Right ventricle myocardium inferior (tissue), 1 donor: Measurements from ENCODE around the gene PDE4D. TPM values are rescaled to one million over a fixed set of nuclear protein-coding genes. Genes with fewer than 3 reads are reported as not detected.
"Not testable (repeated sequence)": the region's sequence is repeated elsewhere in the genome, so short reads cannot be mapped to it uniquely, and the experiment has no call there.

Experiments used
- ATAC-seq: fragments of 200-7000 bp; cut with Tn5 transposase; one replicate; pipeline ENCODE4 v1.9.1; 2020; ENCODE audit warnings: mild to moderate bottlenecking, moderate library complexity
- DNase-seq: peaks from one replicate; pipeline ENCODE4 v3.0.0; 2021; ENCODE audit errors: missing footprints
- intact Hi-C: fragments of 100-400 bp; cut with DNase I; formaldehyde crosslinking; loops from one replicate; pipeline ENCODE4 v1.11.0; 2022
- total RNA-seq: library from RNA; stranded (reverse); fragmentation: NEBNext Ultra II Directional; extraction: Animal tissue kit (Norgen Biotek cat#: 25700); gene quantifications from one replicate; pipeline ENCODE4 v1.2.1, GENCODE V29; 2021
- donor health status: DM: no; HTN: yes; CAD: no; lungs with severe emphysema.

The PDE4D gene
- total RNA-seq, 1 donor from 2014 or later, result 36.7 TPM

DNA sequence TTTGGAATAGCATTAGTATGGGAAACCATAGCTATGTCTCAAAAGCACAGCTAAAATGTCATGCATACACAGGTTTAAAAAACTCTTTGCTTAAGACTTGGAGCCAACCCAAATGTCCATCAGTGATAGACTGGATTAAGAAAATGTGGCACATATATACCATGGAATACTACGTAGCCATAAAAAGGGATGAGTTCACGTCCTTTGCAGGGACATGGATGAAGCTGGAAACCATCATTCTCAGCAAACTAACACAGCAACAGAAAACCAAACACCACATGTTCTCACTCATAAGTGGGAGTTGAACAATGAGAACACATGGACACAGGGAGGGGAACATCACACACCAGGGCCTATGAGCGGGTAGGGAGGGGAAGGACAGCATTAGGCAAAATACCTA, 897.7 kb downstream of the PDE4D start:
- intact Hi-C loops, ATAC-seq, DNase-seq: not testable (repeated sequence)

DNA sequence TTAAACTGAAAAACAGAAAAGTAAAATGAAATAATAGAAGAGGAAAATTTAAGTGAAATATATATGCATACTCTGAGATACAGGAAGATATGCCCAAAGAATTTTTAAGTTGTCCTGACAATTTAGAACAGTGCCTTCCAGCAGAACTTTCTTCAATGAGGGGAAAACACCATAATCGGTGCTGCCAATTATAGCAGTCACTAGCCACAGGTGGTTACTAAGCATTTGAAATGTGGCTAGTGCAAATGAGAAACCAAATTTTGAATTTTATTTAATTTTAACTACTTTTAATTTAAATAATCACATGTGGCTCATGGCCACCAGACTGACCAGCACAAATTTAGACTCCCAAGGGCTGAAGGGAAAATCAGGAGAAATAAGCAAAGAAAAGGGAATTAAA, 900.1 kb downstream of the PDE4D start:
- intact Hi-C loops, result loop anchor here (5.0 kb wide), 1 partner anchor 71 kb away; no protein-coding TSS in a partner anchor
- ATAC-seq (no peak), DNase-seq (no peak)

DNA sequence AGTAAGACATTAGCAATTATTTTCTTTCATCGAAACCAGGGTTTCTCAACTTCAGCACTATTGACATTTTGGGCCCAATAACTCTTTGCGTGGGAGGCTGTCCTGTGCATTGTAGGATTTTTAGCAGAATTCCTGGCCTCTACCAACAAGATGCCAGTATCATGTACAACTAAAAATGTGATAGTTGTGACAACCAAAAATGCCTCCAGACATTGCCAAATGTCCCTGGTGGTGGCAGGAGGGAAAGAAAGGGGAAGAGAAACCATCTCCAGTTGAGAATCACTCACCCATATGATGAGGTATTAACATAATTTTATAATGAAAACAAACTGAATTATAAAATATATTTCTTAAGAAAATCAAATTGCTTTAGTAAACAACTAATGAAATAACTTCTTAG, 904.6 kb downstream of the PDE4D start:
- DNase-seq (no peak), ATAC-seq (no peak)
- intact Hi-C loops, result no loop called here

DNA sequence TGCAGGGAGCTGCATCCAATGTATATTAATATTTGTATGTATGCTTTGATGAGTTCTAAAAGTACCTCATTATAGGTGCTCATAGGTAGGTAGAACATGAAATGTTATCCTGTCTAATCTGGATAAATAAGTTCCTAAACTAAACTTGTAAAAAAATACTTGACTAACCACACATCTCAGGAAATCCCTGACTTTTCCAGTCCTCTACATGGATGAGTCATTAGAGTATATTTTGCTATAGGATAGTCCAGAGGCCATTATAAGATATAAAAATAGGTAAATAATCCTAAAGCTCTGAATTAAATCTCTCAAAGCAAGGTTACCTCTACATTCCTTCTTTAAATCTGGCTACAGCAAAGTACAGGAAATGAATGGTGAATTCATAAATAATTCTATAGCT, 906.3 kb downstream of the PDE4D start:
- intact Hi-C loops, result no loop called here
- ATAC-seq (no peak), DNase-seq (no peak)

DNA sequence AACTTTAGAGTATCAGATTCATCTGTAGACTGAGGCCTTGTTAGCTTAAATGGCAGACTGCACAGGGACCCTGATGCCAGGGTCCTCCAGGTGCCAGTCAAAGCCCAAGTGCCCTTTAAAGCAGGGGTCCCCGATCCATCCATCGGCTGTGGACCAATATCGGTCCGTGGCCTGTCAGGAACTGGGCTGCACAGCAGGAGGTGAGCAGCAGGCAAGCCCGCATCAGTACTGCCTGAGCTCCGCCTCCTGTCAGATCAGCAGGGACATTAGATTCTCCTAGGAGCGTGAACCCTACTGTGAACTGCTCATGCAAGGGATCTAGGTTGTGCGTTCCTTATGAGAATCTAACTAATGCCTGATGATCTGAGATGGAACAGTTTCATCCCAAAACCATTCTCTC, 907.2 kb downstream of the PDE4D start:
- intact Hi-C loops, result no loop called here
- ATAC-seq, result no peak

DNA sequence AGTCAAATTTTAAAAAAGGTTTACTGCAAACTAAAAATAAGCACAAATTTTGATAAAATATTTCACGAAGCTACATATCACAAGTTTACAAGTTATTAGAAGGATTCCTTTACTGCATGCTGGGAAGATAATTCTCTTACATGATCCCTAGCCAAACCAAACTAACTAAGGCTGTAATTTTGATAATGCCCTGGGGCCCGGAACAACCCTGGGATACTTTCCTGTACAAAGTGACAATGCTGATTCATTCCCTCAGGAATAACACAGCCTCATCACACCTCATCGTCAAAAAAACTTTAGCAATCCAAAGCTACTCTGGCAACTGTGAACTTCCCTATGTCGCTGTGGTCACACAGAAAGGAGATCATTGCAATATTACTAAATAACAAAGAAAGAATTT, 907.8 kb downstream of the PDE4D start:
- intact Hi-C loops, result no loop called here
- DNase-seq (no peak), ATAC-seq (no peak)

More for the DNA sequence above, 907.2 kb downstream of the PDE4D start:
- DNase-seq, result no peak

DNA sequence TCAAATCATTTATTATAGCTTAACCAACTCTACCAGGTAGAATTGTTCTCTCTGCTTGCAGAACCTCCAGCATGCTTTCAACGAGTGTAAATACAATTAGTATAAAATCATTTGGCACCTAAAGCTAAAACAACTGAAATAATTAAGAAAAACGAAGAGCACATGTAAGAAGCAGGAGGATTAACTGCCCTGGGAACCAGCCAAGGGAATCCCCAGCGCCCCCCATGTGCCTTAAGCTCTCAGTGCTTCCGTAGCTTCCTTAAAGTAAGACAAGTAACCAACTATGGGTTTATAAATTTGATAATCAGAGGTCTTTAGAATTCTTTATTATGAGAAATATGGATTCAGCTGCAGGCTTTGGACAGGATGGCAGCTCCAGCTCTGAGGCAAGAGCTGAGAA, 908.2 kb downstream of the PDE4D start:
- ATAC-seq, result no peak
- DNase-seq, result no peak
- intact Hi-C loops, result no loop called here

DNA sequence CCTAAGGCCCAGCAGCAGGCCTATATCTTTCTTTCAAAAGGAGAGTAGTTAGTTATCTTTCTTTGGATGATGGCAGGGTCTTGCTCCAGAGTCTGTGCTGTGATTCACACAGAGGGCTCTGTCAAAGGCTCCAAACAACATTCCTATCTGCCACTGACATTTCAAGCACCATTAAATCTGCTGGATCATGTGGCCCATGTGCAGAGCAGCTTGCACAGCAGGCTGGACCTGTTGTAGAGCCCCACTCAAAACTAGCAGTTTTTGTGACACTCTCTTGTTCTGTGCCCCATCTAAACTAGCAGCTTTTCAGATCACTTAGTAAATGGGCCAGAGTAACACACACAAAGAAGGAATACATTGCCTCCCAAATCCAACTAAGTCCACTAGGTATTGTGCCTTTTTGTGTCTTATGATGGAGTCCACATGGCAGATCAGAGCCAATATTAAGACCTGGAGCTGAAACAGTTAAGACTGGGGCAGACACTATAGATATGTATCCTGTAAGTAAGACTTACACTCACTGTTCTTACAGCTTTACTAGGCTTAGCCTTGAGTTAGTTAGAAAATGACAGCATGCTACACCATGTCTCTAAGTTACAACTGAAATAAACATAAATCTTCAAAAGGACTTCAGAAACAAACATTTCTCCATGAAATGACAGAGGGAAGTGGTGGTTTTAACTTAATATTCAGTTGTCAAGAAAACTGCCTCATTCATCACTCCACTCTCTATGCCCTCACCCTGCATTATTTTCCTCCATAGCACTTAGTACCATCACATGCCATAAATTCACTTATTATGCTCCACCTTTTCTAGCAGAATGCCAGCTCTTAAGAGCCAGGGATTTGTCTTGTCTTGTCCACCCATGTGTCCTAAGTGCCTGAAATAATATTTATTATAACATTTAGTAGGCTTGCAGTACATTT, 909.7 kb downstream of the PDE4D start:
- intact Hi-C loops, result no loop called here
- DNase-seq (no peak), ATAC-seq (no peak)

DNA sequence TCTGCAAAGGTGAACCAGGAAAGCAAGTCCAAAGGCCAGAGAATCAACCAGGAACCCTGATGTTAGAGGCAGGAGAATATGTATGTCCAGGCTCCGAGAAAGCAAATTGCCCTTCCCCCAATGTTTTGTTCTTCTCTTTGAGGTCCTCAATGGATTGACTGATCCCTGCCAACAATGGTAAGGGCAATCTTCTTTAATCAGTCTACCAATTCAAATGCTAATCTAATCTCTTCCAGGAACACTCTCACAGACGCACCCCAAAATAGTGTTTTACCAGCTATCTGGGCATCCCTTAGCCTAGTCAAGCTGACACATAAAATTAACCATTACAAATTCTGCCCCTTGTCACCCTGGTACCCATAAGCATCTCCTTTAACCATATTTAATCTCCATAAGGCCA, 912.6 kb downstream of the PDE4D start:
- DNase-seq (no peak), ATAC-seq (no peak)
- intact Hi-C loops, result no loop called here

DNA sequence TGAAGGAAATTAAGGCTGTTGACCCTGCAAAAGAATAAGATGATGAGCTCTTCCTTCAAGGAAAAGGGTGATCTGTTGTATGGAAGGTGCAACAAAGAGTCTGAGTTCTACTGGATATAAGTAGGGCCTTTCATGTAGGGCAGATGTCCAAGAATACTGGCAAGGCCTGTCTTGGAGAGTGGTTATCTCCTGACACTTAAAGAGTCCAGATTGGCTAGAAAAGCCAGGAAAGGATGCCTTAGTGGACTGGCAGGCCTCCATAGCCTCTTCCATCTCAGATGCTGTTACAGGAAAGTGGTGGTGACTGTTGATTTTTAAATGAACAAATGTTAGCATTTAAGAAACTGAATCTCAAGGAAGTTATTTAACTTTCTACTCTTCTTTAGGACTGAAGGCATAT, 914.4 kb downstream of the PDE4D start:
- DNase-seq, result no peak
- intact Hi-C loops, result loop anchor here (5.0 kb wide), 1 partner anchor 57 kb away; no protein-coding TSS in a partner anchor
- peak; percentile 49 for ATAC-seq

DNA sequence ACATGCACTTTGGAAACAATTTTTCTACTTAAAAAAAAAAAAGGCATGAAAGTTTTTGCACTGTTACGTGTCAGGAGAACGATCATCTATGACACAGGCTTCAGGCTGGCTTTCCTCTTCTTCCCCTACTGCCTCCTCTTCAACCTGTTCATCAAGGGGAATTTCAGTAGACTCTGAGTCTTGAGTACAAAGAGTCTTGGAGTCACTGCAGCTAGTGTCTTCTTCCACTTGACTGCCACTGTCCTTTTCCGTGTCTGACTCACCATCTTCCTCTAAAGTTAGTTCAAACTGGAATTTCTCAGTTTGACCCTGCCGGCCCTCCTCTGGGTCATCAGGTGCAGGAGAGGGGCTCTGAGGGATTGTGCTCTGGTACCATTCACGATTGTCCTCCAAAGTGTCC, 918.9 kb downstream of the PDE4D start:
- intact Hi-C loops, result no loop called here
- DNase-seq (no peak), ATAC-seq (no peak)

DNA sequence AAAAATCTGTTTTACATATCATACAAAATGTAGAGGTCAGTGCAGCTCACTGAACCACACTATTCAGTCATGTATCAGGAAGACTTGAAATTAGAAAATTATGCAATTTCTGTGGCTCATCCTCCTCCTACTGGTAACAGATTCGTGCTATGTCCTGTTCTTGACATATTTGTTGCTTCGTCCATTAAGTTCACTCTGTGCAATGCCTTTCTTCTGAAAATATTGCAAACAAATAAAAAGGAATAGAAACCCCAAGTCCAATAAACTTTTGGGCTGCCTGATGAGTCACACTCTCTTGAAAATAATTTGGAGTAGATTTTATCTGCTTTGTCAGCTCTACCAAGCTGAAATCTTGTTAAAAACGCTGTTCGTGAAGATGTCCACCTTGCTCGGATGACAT, 919.4 kb downstream of the PDE4D start:
- DNase-seq (no peak), ATAC-seq (no peak)
- intact Hi-C loops, result no loop called here

DNA sequence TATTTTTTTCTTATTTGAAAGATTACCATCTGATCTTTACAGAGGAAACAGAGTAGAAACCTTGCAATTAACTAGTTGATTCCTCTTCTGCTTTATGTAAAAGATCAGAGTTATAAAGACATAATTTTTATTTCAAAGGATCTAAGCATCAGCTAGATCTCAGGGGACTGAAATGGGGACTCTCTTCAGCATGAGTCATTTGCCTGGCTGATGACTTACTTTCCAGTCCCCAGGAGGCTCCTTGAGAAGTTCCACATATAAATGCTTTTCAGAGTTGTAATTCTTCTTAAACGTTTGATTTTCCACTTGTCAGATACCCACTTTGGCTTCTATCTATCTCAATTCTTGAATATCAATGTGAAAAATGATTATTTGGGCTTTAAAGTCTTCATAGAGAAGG, 921.2 kb downstream of the PDE4D start:
- peak; percentile 36 for ATAC-seq
- DNase-seq, result no peak
- intact Hi-C loops, result no loop called here

DNA sequence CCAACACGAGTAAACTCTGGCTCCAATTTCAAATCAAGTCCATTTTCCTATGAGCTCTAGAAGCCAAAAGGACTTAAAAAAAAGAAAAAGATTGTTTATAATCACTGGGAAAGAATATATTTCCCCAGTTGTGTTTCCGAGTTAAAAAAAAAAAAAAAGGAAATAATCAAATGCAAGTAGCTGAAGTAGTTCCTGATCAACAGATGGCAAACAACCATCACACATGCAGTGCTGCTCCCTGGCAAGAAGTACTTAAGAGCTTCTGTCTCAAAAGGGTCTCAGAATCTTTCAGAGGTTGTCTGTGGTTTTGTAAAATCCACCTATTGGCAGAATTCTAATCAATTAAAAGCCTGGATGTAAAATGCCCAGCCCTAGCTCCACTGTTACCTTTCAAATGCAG, 922.8 kb downstream of the PDE4D start:
- intact Hi-C loops, result no loop called here
- DNase-seq (no peak), ATAC-seq (no peak)

DNA sequence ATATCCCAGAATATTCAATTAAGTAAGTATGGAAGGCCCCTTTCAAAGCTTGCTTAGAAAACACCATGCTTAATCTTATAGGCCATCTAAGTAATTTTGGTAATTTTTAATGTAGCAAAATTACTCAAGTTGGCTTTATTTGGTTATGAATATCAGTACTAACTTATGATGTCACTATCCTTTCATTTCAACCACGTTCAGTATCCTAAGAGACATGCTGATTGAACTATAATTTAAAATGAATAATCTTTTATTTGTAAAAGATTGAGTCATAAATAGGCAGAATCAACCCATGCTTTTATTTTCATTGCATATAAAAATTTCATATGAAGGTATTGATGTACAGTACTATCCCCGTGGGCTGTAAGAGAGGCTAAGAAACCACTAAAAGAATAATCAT, 923.7 kb downstream of the PDE4D start:
- intact Hi-C loops, result no loop called here
- DNase-seq (no peak), ATAC-seq (no peak)

DNA sequence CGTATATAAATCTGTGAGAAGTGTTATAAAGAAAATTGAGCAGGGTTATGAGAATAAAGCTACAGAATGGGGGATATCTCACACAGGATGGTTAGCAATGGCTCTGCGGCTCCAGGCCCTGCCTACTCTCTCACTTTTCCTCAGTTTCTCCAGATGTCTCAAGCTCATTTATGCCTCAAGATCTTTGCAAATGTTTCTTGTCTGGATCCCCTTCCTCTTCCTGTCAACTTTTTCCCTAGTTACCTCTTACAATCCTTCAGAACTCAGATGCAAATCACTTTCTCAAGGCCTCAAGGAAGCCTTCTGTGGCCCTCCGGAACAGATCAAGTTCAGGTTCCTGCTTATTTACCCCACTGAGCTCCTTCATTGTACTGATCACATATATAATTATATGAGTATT, 924.3 kb downstream of the PDE4D start:
- intact Hi-C loops, result no loop called here
- DNase-seq, result no peak
- no peak for ATAC-seq

DNA sequence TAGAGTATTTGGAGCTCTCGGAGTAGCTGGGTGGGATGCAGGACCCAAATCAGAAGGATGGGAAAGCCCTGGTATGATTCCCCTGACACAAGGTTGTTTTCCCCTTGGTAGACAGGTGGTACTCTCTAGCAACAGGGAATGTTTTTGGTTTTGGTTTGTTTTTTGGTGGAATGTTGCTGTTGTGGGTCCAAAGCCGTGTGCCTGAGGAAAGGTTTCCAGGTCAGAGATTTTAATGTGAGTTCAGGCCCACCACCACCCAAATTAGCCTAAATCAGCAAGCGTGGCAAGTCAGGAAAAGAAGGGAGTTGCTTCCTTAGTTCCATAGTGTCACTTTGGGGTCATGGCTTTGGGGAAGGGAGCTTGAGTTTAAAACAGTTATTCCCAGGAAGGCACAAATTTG, 925.2 kb downstream of the PDE4D start:
- no peak for ATAC-seq
- intact Hi-C loops, result no loop called here
- DNase-seq, result no peak

DNA sequence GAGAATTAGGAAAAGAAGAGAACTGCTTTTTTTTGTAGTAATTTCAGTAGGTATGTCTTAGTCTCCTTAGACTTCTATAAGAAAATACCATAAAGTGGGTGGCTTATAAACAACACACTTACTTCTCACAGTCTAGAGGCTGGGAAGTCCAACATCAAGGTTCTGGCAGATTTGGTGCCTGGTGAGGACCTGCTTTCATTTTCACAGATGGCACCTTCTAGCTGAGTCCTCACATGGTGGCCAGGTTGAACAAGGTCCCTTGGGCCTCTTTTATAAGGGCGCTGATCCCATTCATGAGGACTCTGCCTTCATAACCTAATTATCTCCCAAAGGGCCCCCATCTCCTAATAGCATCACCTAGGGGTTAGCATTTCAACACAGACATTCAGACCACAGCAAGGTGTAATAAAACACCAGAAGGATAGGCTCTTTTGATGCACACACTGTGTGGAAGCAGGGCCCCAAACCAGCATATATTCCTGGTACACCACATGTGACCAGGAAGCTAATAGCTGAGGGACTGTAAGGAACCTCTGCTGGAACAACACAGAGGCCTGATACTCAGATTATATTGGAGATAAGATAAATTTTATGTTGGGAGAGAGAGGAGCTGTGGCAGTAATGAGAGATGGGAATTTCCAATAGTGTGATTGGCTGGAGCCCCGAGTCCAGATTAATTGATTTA, 925.8 kb downstream of the PDE4D start:
- no peak for ATAC-seq
- no peak for DNase-seq
- intact Hi-C loops, result no loop called here

DNA sequence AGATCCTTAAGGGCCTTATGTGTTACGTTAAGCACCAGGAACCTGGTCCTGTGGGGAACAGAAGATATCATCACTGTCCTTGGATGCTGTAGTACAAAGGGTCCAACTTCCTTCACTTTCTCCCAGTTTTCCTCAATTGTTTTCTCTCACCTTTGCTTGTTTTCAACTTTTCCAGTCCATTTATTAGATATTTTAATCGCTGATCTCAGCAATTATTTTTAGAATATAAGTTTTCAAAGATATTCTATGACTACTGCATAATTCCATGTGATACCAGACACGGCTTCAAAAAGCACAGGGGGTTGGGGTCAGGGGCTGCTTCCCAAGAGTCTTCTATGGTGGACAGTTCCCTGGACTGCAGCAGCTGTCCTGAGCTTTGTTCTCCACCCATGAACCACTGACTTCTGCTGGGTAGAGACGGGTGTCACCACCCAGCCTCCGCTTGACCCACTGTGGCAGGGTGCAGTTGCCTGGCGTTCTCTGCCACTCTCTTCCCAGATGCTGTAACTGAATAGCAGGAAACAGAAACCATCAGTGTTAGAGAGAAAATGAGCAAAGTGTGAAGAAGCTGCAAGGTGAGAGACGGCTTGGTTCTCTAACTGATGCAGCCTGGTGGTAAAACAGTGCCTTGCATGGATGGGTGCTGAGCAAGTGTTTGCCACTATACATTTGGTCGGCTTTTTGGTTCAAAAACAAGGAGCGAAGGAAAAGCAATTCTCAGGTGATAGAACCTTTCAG, 927.7 kb downstream of the PDE4D start:
- DNase-seq, result no peak
- intact Hi-C loops, result no loop called here
- ATAC-seq, result no peak

DNA sequence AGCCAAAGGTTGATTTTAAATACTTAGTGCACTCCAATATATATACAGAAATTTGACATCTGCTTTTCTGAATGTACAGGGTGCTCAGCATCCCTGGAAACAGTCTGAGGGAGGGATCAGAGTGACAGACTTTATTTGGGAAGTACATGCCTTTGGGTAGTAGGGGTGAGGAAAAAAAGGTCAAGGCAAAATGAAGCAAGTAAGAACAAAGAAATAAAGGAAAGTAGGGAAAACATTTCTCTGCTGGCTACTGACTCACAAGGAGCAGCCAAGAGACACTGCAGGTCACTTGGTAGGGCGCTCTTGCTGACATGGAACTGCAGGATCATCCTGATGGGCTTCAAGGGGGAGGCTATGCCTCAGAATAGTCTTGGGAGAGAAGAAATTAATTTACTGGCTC, 929.7 kb downstream of the PDE4D start:
- DNase-seq (no peak), ATAC-seq (no peak)
- intact Hi-C loops, result no loop called here
